H1 (cell line): ENCODE data around the gene SPG7. TPM values are rescaled to one million over a fixed set of nuclear protein-coding genes. Genes with fewer than 3 reads are reported as not detected.

Experiments used
- CTCF ChIA-PET: fragments of 300-600 bp; sonication (Branson Sonifier 250); formaldehyde crosslinking; loops from one replicate; lab custom pipeline; 2021; ENCODE audit not compliant: partially characterized antibody; lab: Charles Lee
- POLR2A ChIA-PET: fragments of 300-600 bp; sonication (Branson Sonifier 250); formaldehyde crosslinking; loops from one replicate; lab custom pipeline; 2021; ENCODE audit warnings: inconsistent platforms; ENCODE audit not compliant: partially characterized antibody; lab: Charles Lee
- DNase-seq, 2 experiments: peaks; one replicate each; pipeline versions ENCODE4 v3.0.0 to v3.0.0-alpha.2; 2010 to 2022; ENCODE audit warnings: low spot score in 2 of 2, low read depth in 1 of 2, mixed read lengths in 1 of 2
- FAIRE-seq: peaks from 2 replicates; lab custom pipeline; 2011; peaks lifted over from hg19 to GRCh38; lab: Jason Lieb, UNC
- H2AFZ ChIP-seq: 2 replicates; pipeline ENCODE4 v1.8.1; 2012; ENCODE audit warnings: low read length, inconsistent platforms
- H2AK5ac ChIP-seq: 2 replicates; pipeline ENCODE4 v1.6.1; 2013; ENCODE audit warnings: low read depth, low read length
- H2BK120ac ChIP-seq: replicated peaks from 2 replicates; pipeline ENCODE3; 2013; ENCODE audit warnings: low read depth, low read length, inconsistent platforms
- H2BK12ac ChIP-seq: 2 replicates; pipeline ENCODE4 v1.6.1; 2013; ENCODE audit warnings: low read depth, low read length
- H2BK15ac ChIP-seq: 2 replicates; pipeline ENCODE4 v1.6.1; 2013; ENCODE audit warnings: low read length
- H2BK20ac ChIP-seq: 2 replicates; pipeline ENCODE4 v1.6.1; 2013; ENCODE audit warnings: low read length
- H2BK5ac ChIP-seq: 2 replicates; pipeline ENCODE4 v1.6.1; 2013; ENCODE audit warnings: low read depth, low read length
- H3K14ac ChIP-seq: 2 replicates; pipeline ENCODE4 v1.6.1; 2013; ENCODE audit warnings: inconsistent platforms; ENCODE audit not compliant: insufficient read length
- H3K18ac ChIP-seq: 2 replicates; pipeline ENCODE4 v1.6.1; 2013; ENCODE audit warnings: low read length; ENCODE audit errors: extremely low read depth
- H3K23ac ChIP-seq: 2 replicates; pipeline ENCODE4 v1.6.1; 2013; ENCODE audit warnings: inconsistent platforms; ENCODE audit not compliant: insufficient read length
- H3K23me2 ChIP-seq: 2 replicates; pipeline ENCODE4 v1.6.1; 2013; ENCODE audit warnings: low read depth, low read length
- H3K27ac ChIP-seq: 2 replicates; pipeline ENCODE4 v1.6.1; 2011; ENCODE audit warnings: low read depth, low read length, inconsistent platforms
- H3K27me3 ChIP-seq, 4 experiments: replicated peaks in 1 of 4; 1 replicate in 1 of 4; 2 replicates in 3 of 4; pipeline versions ENCODE4 v1.6.1 to v1.8.1; 2011 to 2013; ENCODE audit warnings: low read length in 3 of 4, mild to moderate bottlenecking in 3 of 4, inconsistent platforms in 2 of 4, mixed read lengths in 2 of 4, moderate library complexity in 1 of 4; ENCODE audit not compliant: control insufficient read depth in 3 of 4, insufficient read depth in 3 of 4; ENCODE audit errors: extremely low read depth in 1 of 4
- H3K36me3 ChIP-seq, 4 experiments: 2 replicates each; pipeline versions ENCODE4 v1.6.1 to v1.8.1; 2011 to 2013; ENCODE audit warnings: mild to moderate bottlenecking in 4 of 4, low read length in 3 of 4, moderate library complexity in 2 of 4, control low read depth in 1 of 4, inconsistent platforms in 1 of 4; ENCODE audit not compliant: insufficient read depth in 4 of 4, control insufficient read depth in 2 of 4
- H3K4ac ChIP-seq: replicated peaks from 2 replicates; pipeline ENCODE3; 2013; ENCODE audit warnings: low read length, low read depth, mixed read lengths, inconsistent platforms; ENCODE audit not compliant: insufficient read length
- H3K4me1 ChIP-seq, 4 experiments: replicated peaks in 1 of 4; 1 replicate in 1 of 4; 2 replicates in 3 of 4; pipeline versions ENCODE4 v1.6.1 to v1.8.1; 2011 to 2013; ENCODE audit warnings: low read length in 3 of 4, inconsistent platforms in 2 of 4, mixed read lengths in 1 of 4; ENCODE audit not compliant: insufficient read depth in 4 of 4, control insufficient read depth in 3 of 4
- H3K4me2 ChIP-seq, 2 experiments: 2 replicates each; pipeline versions ENCODE4 v1.6.1 to v1.8.1; 2011 to 2013; ENCODE audit warnings: low read depth in 2 of 2, low read length in 2 of 2, control low read depth in 1 of 2, inconsistent platforms in 1 of 2, mild to moderate bottlenecking in 1 of 2; ENCODE audit not compliant: insufficient read depth in 1 of 2
- H3K4me3 ChIP-seq, 4 experiments: fragments of 200-600, 300-600 bp in 1 of 4; sonication (generic), shearing (Covaris generic), sonication (Bioruptor Twin) in 1 of 4; 2 replicates each; pipeline versions ENCODE4 v1.5.1 to v1.8.1; 2011 to 2016; ENCODE audit warnings: low read length in 4 of 4, low read depth in 3 of 4, control low read depth in 2 of 4, inconsistent platforms in 2 of 4, mild to moderate bottlenecking in 2 of 4, mixed read lengths in 1 of 4, moderate library complexity in 1 of 4; ENCODE audit not compliant: insufficient read depth in 2 of 4; ENCODE audit errors: extremely low read depth in 1 of 4
- H3K56ac ChIP-seq: replicated peaks from 2 replicates; pipeline ENCODE3; 2013; ENCODE audit warnings: low read depth, mild to moderate bottlenecking, mixed read lengths, low read length, inconsistent platforms; ENCODE audit not compliant: insufficient read length
- H3K79me1 ChIP-seq: 2 replicates; pipeline ENCODE4 v1.6.1; 2013; ENCODE audit warnings: low read depth, low read length, control low read depth
- H3K79me2 ChIP-seq, 2 experiments: 2 replicates each; pipeline versions ENCODE4 v1.6.1 to v1.8.1; 2012 to 2013; ENCODE audit warnings: low read length in 2 of 2, mild to moderate bottlenecking in 2 of 2, inconsistent platforms in 1 of 2; ENCODE audit not compliant: insufficient read depth in 2 of 2, control insufficient read depth in 1 of 2
- H3K9ac ChIP-seq, 4 experiments: replicated peaks in 1 of 4; 1 replicate in 1 of 4; 2 replicates in 3 of 4; pipeline versions ENCODE4 v1.6.1 to v1.8.1; 2011 to 2013; ENCODE audit warnings: low read depth in 3 of 4, low read length in 3 of 4, control low read depth in 2 of 4, mild to moderate bottlenecking in 2 of 4, moderate library complexity in 2 of 4, inconsistent platforms in 1 of 4; ENCODE audit errors: extremely low read depth in 1 of 4
- H3K9me3 ChIP-seq, 2 experiments: 2 replicates each; pipeline versions ENCODE4 v1.6.1 to v1.8.1; 2012 to 2013; ENCODE audit warnings: mild to moderate bottlenecking in 2 of 2, moderate library complexity in 2 of 2, control low read depth in 1 of 2, inconsistent platforms in 1 of 2, low read depth in 1 of 2, low read length in 1 of 2, mixed read lengths in 1 of 2; ENCODE audit not compliant: insufficient read depth in 2 of 2
- H4K20me1 ChIP-seq, 2 experiments: replicated peaks in 1 of 2; 2 replicates each; pipeline versions ENCODE3 to v1.8.1; 2011 to 2013; ENCODE audit warnings: inconsistent platforms in 2 of 2, low read length in 2 of 2, mild to moderate bottlenecking in 1 of 2; ENCODE audit not compliant: insufficient read depth in 2 of 2, control insufficient read depth in 1 of 2
- H4K5ac ChIP-seq: 2 replicates; pipeline ENCODE4 v1.6.1; 2013; ENCODE audit warnings: low read length, low read depth, mixed read lengths, inconsistent platforms; ENCODE audit not compliant: insufficient read length
- H4K8ac ChIP-seq: 2 replicates; pipeline ENCODE4 v1.8.0; 2013; ENCODE audit warnings: mild to moderate bottlenecking, moderate library complexity, low read length, inconsistent platforms; ENCODE audit not compliant: insufficient read depth; ENCODE audit errors: extremely low read depth
- H4K91ac ChIP-seq: replicated peaks from 2 replicates; pipeline ENCODE3; 2013; ENCODE audit warnings: low read length, mixed read lengths, inconsistent platforms; ENCODE audit not compliant: insufficient read length
- BCL11A ChIP-seq, 2 experiments: IDR thresholded peaks; one replicate each; pipeline ENCODE4 v1.6.1; 2011; ENCODE audit warnings: low read depth in 2 of 2, low read length in 2 of 2, mild to moderate bottlenecking in 2 of 2
- CBX5 ChIP-seq: fragments of 300-800, 300-1000 bp; sonication (generic); IDR thresholded peaks from 2 replicates; pipeline ENCODE4 v1.7.1; 2016; ENCODE audit warnings: antibody characterized with exemption, low read length, low read depth
- EGR1 ChIP-seq: IDR thresholded peaks from 2 replicates; pipeline ENCODE4 v1.6.1; 2011; ENCODE audit warnings: low read depth, low read length, borderline replicate concordance
- EZH2 ChIP-seq: fragments of 200-600 bp; sonication (generic); IDR thresholded peaks from 2 replicates; pipeline ENCODE4 v1.7.1; 2012; ENCODE audit warnings: low read depth, mild to moderate bottlenecking, moderate library complexity, low read length, inconsistent platforms; ENCODE audit not compliant: severe bottlenecking
- GABPA ChIP-seq: IDR thresholded peaks from 2 replicates; pipeline ENCODE4 v1.6.1; 2011; ENCODE audit warnings: mild to moderate bottlenecking, low read length, moderate library complexity, borderline replicate concordance; ENCODE audit not compliant: insufficient read depth
- JUND ChIP-seq: IDR thresholded peaks from 2 replicates; pipeline ENCODE4 v1.6.1; 2011; ENCODE audit warnings: mild to moderate bottlenecking, improper control_type of control experiment, low read length
- KDM4A ChIP-seq: IDR thresholded peaks from one replicate; pipeline ENCODE4 v1.7.1; 2012; ENCODE audit warnings: low read depth, mild to moderate bottlenecking, moderate library complexity, low read length, inconsistent platforms; ENCODE audit not compliant: severe bottlenecking
- SIRT6 ChIP-seq: IDR thresholded peaks from one replicate; pipeline ENCODE4 v1.7.1; 2012; ENCODE audit warnings: low read length, inconsistent platforms
- SP4 ChIP-seq: IDR thresholded peaks from 2 replicates; pipeline ENCODE4 v1.6.1; 2012; ENCODE audit warnings: low read length, inconsistent platforms
- WGBS, 2 experiments: shearing (Covaris generic) in 1 of 2; methylation state at CpG; one replicate each; pipeline versions ENCODE4 v1.1.6 to v1.1.7; 2013 to 2015; ENCODE audit warnings: low lambda C conversion rate in 2 of 2, mixed read lengths in 2 of 2, inconsistent platforms in 1 of 2, low coverage in 1 of 2, missing lambda C conversion rate in 1 of 2; ENCODE audit not compliant: insufficient replicate concordance in 2 of 2, insufficient coverage in 1 of 2, insufficient read length in 1 of 2; ENCODE audit errors: extremely low coverage in 1 of 2, missing lambda C conversion rate in 1 of 2; 5-methylcytosine and 5-hydroxymethylcytosine counted together
- polyA plus RNA-seq, 7 experiments: library from polyadenylated mRNA; depleted of rRNA in 3 of 7; stranded (reverse) in 5 of 7; unstranded in 2 of 7; fragments of >200 nt in 5 of 7; fragments of 200-250 nt in 2 of 7; gene quantifications; 1 replicate in 5 of 7; 2 replicates in 1 of 7; 4 replicates in 1 of 7; pipeline versions ENCODE4 v1.2.1 to v1.2.3, GENCODE V29; 2011 to 2013; ENCODE audit warnings: missing spikeins in 2 of 7, mixed read lengths in 2 of 7
- total RNA-seq: library from RNA; stranded (reverse); fragmentation: NEBNext Ultra II Directional; extraction: Animal tissue kit (Norgen Biotek cat#: 25700); gene quantifications from 2 replicates; pipeline ENCODE4 v1.2.1, GENCODE V29; 2021

Gene SPG7
- total and polyA plus RNA-seq, 2 of the 8 experiments (the other 6 are each of a cell fraction or from before 2014, with no cell fraction given): 72.1 to 113 TPM

DNA sequence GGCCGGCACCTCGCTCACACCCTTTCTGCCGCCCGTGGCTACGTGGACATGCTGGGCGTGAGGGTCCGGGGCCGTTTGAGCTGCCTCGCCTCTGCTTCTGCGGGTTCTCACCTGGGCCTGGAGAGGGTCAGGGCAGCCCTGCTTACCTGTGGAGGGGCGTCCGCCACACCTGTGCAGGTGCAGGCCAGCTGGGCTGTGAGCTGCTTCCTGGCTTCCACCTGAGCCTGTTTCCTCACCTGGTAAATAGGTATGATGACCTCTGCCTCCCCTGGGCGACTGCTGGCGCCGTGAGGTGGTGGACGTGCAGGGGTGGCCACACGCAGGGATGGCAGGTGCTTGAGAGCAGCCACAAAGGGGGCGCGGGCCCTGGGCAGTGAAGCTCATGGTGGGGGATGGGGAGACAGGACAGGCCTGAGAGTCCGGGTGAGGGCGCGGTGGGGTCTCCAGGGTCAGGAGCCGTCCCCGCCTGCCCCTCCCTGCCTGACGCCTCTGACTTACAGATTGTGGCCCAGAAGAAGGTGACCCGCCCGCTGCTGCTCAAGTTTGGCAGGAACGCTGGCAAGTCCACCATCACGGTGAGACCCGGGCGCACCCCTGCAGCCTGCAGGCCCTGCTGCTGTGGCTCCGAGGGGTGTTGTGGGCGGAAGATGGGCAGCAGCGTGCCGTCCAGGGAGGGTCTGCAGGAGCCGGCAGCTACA, 75.1 kb downstream of the SPG7 start:
- WGBS, 2 experiments: 91% methylated on average over 30 of the region's 36 CpGs; no CpG with 5 or more reads in 1 of the 2 experiments
- H4K91ac ChIP-seq: no peak overlapping the region
- 0 out of 2 replicates have a peak overlapping the region, but pooled peaks have one; percentile 51 for H4K8ac ChIP-seq
- no peak overlapping the region for H2BK15ac ChIP-seq
- no peak overlapping the region for H3K18ac ChIP-seq
- no peak overlapping the region for H3K4me2 ChIP-seq
- no peak overlapping the region for H3K56ac ChIP-seq
- CTCF ChIA-PET: interaction anchor here (1.0 to 1.6 kb wide), 4 partner anchors 17 to 57 kb away, joined by 3 to 6 read pairs (median 4); no protein-coding TSS in a partner anchor
- no peak overlapping the region for H3K4me3 ChIP-seq
- H3K4ac ChIP-seq: no peak overlapping the region
- H3K14ac ChIP-seq: no peak overlapping the region
- TF ChIP-seq EZH2 (no peak), SP4 (no peak), GABPA (no peak), EGR1 (no peak), JUND (no peak), BCL11A (IDR thresholded peaks at IDR 0.05; ENCODE audit: low read depth in 2 of 2, low read length in 2 of 2) (no peak), KDM4A (no peak), SIRT6 (no peak), CBX5 (no peak)
- H3K9me3 ChIP-seq: peaks cover 9 to 14% of the 10 kb centered on the region in 2 experiments; a peak in 3 of 4 replicates
- H3K9ac ChIP-seq: no peak overlapping the region
- no peaks in the 10 kb centered on the region for H3K4me1 ChIP-seq
- no peaks in the 10 kb centered on the region; the same call in 1 of the 2 replicates for H3K23me2 ChIP-seq
- DNase-seq (no peak), FAIRE-seq (no peak)
- no peak overlapping the region for H2BK5ac ChIP-seq
- H2AFZ ChIP-seq: no peak overlapping the region
- no peaks in the 10 kb centered on the region for H3K79me2 ChIP-seq
- peaks cover 0 to 20% (median 9%) of the 10 kb centered on the region in 4 experiments; a peak in 6 of 8 replicates for H3K36me3 ChIP-seq
- H3K27me3 ChIP-seq: no peaks in the 10 kb centered on the region
- H2AK5ac ChIP-seq: no peak overlapping the region
- H2BK12ac ChIP-seq: no peak overlapping the region
- no peak overlapping the region for H4K5ac ChIP-seq
- no peak overlapping the region for H3K23ac ChIP-seq
- H2BK20ac ChIP-seq: no peak overlapping the region
- no peak overlapping the region for H3K27ac ChIP-seq
- peaks cover 4% of the 10 kb centered on the region; the same call in 1 of the 2 replicates for H3K79me1 ChIP-seq
- H2BK120ac ChIP-seq: no peak overlapping the region
- peaks cover 0 to 5% of the 10 kb centered on the region in 2 experiments for H4K20me1 ChIP-seq
- POLR2A ChIA-PET: interaction anchor here (1.0 kb wide), 1 partner anchor 30 kb away, joined by 5 read pairs; the partner anchor contains the start of gene DPEP1
